OCI-LY1 (cell line): ENCODE measurements around the gene SHISAL2A.

Source experiments
- EZH2 ChIP-seq: fragments of 200-600 bp; sonication (generic), shearing (Covaris generic); IDR thresholded peaks from 2 replicates; pipeline ENCODE4 v1.8.0; 2017; ENCODE audit warnings: borderline replicate concordance, mixed run types, mild to moderate bottlenecking, antibody characterized with exemption, low read length, moderate library complexity, mixed read lengths
- TF ChIP-seq, protein P1 (sequence below): fragments of 200-600 bp; sonication (generic), shearing (Covaris generic); IDR thresholded peaks from 2 replicates; pipeline ENCODE4 v1.5.1; 2017; ENCODE audit warnings: mild to moderate bottlenecking, antibody characterized with exemption, low read length, moderate library complexity, mixed read lengths

DNA sequence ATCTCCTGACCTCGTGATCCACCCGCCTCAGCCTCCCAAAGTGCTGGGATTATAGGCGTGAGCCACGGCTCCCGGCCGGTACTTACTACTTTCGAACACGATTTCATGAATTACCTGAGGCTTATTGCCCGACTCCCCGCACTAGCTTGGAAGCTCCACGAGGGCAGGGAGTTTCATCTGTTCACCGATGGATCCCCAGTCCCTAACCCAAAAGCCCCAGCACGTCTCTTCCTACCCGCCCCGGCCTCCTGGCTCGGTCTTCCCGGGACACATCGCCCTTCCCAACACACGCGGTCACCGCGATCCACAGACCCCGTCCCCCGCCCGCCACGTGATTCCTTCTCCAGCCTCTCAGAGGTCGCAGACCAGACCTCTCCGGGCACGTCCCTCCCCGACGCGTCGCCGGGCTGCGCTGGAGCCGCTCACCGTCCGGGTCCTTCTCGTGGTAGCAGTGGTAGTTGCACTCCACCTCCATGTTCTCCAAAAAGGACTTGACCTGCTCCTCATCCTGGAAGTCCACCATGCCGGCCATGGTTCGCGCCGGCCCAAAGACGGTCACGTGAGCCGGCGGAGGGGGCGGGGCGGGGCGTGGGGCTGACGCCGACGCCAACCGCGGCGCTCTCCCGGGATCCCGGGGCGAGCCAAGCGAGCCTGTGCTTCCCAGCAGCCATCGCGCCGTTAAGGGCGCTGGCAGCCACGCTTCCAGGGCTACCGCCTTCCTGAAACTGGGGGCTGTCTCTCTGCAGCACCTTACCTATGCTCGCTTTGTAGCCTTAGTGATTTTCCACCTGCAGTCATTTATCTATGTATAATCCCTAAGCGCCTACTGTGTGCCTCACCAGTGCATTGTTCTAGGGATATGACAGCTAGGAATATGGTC lies 65.1 kb downstream of the SHISAL2A start, which contains the start of gene COA7:
- TF ChIP-seq, protein P1, sequence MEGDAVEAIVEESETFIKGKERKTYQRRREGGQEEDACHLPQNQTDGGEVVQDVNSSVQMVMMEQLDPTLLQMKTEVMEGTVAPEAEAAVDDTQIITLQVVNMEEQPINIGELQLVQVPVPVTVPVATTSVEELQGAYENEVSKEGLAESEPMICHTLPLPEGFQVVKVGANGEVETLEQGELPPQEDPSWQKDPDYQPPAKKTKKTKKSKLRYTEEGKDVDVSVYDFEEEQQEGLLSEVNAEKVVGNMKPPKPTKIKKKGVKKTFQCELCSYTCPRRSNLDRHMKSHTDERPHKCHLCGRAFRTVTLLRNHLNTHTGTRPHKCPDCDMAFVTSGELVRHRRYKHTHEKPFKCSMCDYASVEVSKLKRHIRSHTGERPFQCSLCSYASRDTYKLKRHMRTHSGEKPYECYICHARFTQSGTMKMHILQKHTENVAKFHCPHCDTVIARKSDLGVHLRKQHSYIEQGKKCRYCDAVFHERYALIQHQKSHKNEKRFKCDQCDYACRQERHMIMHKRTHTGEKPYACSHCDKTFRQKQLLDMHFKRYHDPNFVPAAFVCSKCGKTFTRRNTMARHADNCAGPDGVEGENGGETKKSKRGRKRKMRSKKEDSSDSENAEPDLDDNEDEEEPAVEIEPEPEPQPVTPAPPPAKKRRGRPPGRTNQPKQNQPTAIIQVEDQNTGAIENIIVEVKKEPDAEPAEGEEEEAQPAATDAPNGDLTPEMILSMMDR, result no peak
- TF ChIP-seq EZH2, result no peak
